A673 (cell line): Measurements from ENCODE around the gene GANC. TPM values are rescaled to one million over a fixed set of nuclear protein-coding genes. Genes with fewer than 3 reads are reported as not detected.

Source experiments
- BruUV-seq: library from RNA; stranded (reverse); fragments of 400-500 nt; replicated peaks from 2 replicates; lab custom pipeline; 2021; lab: Mats Ljungman, UMichigan
- CTCF ChIA-PET: fragments of 300-600 bp; sonication (Branson Sonifier 250); formaldehyde crosslinking; loops from one replicate; lab custom pipeline; 2022; ENCODE audit warnings: antibody characterized with exemption; lab: Charles Lee
- POLR2A ChIA-PET: fragments of 300-600 bp; sonication (Branson Sonifier 250); formaldehyde crosslinking; loops from one replicate; lab custom pipeline; 2022; ENCODE audit warnings: antibody characterized with exemption; ENCODE audit not compliant: low non-redundant PET; lab: Charles Lee
- DNase-seq: peaks from one replicate; pipeline ENCODE4 v3.0.0-alpha.2; 2015; ENCODE audit warnings: low spot score
- H3K27ac ChIP-seq: fragments of 200-600 bp; sonication (generic); 2 replicates; pipeline ENCODE4 v1.5.1; 2016; ENCODE audit warnings: mixed run types, low read depth, mild to moderate bottlenecking, mixed read lengths, antibody characterized with exemption, low read length; ENCODE audit not compliant: poor library complexity, severe bottlenecking
- H3K27me3 ChIP-seq: fragments of 200-600 bp; sonication (generic); replicated peaks from 2 replicates; pipeline ENCODE4 v1.6.1; 2017; ENCODE audit warnings: mixed run types, low read depth, mild to moderate bottlenecking, mixed read lengths, antibody characterized with exemption, low read length; ENCODE audit not compliant: insufficient read depth, poor library complexity
- H3K36me3 ChIP-seq: fragments of 200-600 bp; sonication (generic); 2 replicates; pipeline ENCODE4 v1.6.1; 2016; ENCODE audit warnings: mixed run types, mild to moderate bottlenecking, mixed read lengths, antibody characterized with exemption, low read length; ENCODE audit not compliant: insufficient read depth, poor library complexity, severe bottlenecking
- H3K4me1 ChIP-seq: fragments of 200-600 bp; sonication (generic); 2 replicates; pipeline ENCODE4 v1.6.1; 2017; ENCODE audit warnings: mixed run types, mild to moderate bottlenecking, mixed read lengths, antibody characterized with exemption, low read length; ENCODE audit not compliant: insufficient read depth, poor library complexity, severe bottlenecking
- H3K4me3 ChIP-seq: fragments of 200-600 bp; sonication (generic); 2 replicates; pipeline ENCODE4 v1.5.1; 2016; ENCODE audit warnings: low read depth, mixed run types, mild to moderate bottlenecking, mixed read lengths, low read length; ENCODE audit not compliant: poor library complexity, severe bottlenecking
- H3K9me3 ChIP-seq: fragments of 200-600 bp; sonication (generic); 2 replicates; pipeline ENCODE4 v1.6.1; 2016; ENCODE audit warnings: mixed run types, low read depth, mild to moderate bottlenecking, mixed read lengths, antibody characterized with exemption, low read length; ENCODE audit not compliant: poor library complexity, severe bottlenecking
- CTCF ChIP-seq: fragments of 300-800, 200-600 bp; sonication (generic); conservative IDR thresholded peaks from 2 replicates; pipeline ENCODE4 v1.5.1; 2017; ENCODE audit warnings: low read depth, mild to moderate bottlenecking, antibody characterized with exemption, low read length, moderate library complexity, mixed read lengths
- EZH2 ChIP-seq: fragments of 200-600 bp; sonication (generic); IDR thresholded peaks from 2 replicates; pipeline ENCODE4 v1.6.1; 2017; ENCODE audit warnings: borderline replicate concordance, low read depth, mild to moderate bottlenecking, mixed read lengths, antibody characterized with exemption, low read length; ENCODE audit not compliant: poor library complexity, severe bottlenecking
- intact Hi-C: fragments of 100-400 bp; cut with micrococcal nuclease; formaldehyde crosslinking; loops from one replicate; pipeline ENCODE4 v1.10.0; 2022; ENCODE audit not compliant: unreplicated experiment
- total RNA-seq: library from RNA; stranded (reverse); gene quantifications from 2 replicates; pipeline ENCODE4 v1.2.3, GENCODE V29; 2021

Gene GANC
- total RNA-seq, 1 experiment from 2014 or later, result 28.2 TPM

- DNase-seq, result no peak
- Histone ChIP-seq H3K27ac (no peak overlapping the region), H3K9me3 (no peaks in the 10 kb centered on the region), H3K36me3 (no peaks in the 10 kb centered on the region), H3K4me3 (no peak overlapping the region), H3K27me3 (no peaks in the 10 kb centered on the region), H3K4me1 (peaks cover 6% of the 10 kb centered on the region)
- intact Hi-C loops, result loop anchor here (10.0 kb wide), 1 partner anchor 56 kb away; no protein-coding TSS in a partner anchor
- ChIA-PET POLR2A (no interaction called here), CTCF (no interaction called here)
- TF ChIP-seq CTCF, result no peak
- TF ChIP-seq EZH2, result no peak
- BruUV-seq, result no TSS peak
Observed at GRCh38 chr15:42319206-42319605, 46.2 kb downstream of the GANC start.

GRCh38 chr15:42324308-42324707, 51.3 kb downstream of the GANC start:
- intact Hi-C loops, result no loop called here
- Histone ChIP-seq H3K36me3 (no peaks in the 10 kb centered on the region), H3K4me1 (no peaks in the 10 kb centered on the region), H3K27me3 (no peaks in the 10 kb centered on the region), H3K27ac (no peak overlapping the region), H3K4me3 (no peak overlapping the region), H3K9me3 (no peaks in the 10 kb centered on the region)
- DNase-seq, result no peak
- BruUV-seq, result no TSS peak
- TF ChIP-seq CTCF (no peak), EZH2 (no peak)
- ChIA-PET CTCF (no interaction called here), POLR2A (no interaction called here)

- no peak overlapping the region for H3K4me3 ChIP-seq
- intact Hi-C loops, result no loop called here
- BruUV-seq, result no TSS peak
- ChIA-PET CTCF (no interaction called here), POLR2A (interaction anchor here (0.6 kb wide), 1 partner anchor 633 kb away, joined by 21 read pairs; no protein-coding TSS in a partner anchor)
- no peak for DNase-seq
- TF ChIP-seq EZH2, result no peak
- no peaks in the 10 kb centered on the region for H3K36me3 ChIP-seq
- H3K9me3 ChIP-seq, result no peaks in the 10 kb centered on the region
- no peaks in the 10 kb centered on the region for H3K27me3 ChIP-seq
- H3K4me1 ChIP-seq, result no peaks in the 10 kb centered on the region
- H3K27ac ChIP-seq, result no peak overlapping the region
Observed at GRCh38 chr15:42329161-42329560, 56.2 kb downstream of the GANC start.

GRCh38 chr15:42329992-42330391, 57.0 kb downstream of the GANC start:
- Histone ChIP-seq H3K36me3 (no peaks in the 10 kb centered on the region), H3K4me3 (no peak overlapping the region), H3K27me3 (no peaks in the 10 kb centered on the region), H3K9me3 (no peaks in the 10 kb centered on the region), H3K27ac (no peak overlapping the region), H3K4me1 (no peaks in the 10 kb centered on the region)
- intact Hi-C loops, result no loop called here
- no peak for DNase-seq
- no TSS peak for BruUV-seq
- POLR2A ChIA-PET, result no interaction called here
- CTCF ChIA-PET, result no interaction called here
- no peak for TF ChIP-seq CTCF
